ENCODE measurements around the gene TREML4.

GRCh38 chr6:41274256-41274655 lies 46.1 kb downstream of the TREML4 start:
- no peak for TF ChIP-seq CTCF (IDR thresholded peaks at IDR 0.05 in 2 of 3, conservative IDR thresholded peaks at IDR 0.05 in 1 of 3; ENCODE audit: borderline replicate concordance in 1 of 3, insufficient read depth in 1 of 3, low read depth in 2 of 3, low read length in 2 of 3)
- no peak for TF ChIP-seq EZH2 (IDR thresholded peaks at IDR 0.05)
- TF ChIP-seq YY1 (IDR thresholded peaks at IDR 0.05; ENCODE audit: extremely low read depth, insufficient replicate concordance, low read depth, low read length) = no peak
- TF ChIP-seq ATF3 (IDR thresholded peaks at IDR 0.05) = no peak
- no peak for TF ChIP-seq TCF7L2 (IDR thresholded peaks at IDR 0.05; ENCODE audit: borderline replicate concordance, extremely low read depth, insufficient read depth, insufficient read length)
- no peak for TF ChIP-seq ZBTB33 (IDR thresholded peaks at IDR 0.05; ENCODE audit: extremely low read depth, insufficient replicate concordance, low read length)
- TF ChIP-seq POLR2A (IDR thresholded peaks at IDR 0.05; ENCODE audit: borderline replicate concordance, extremely low read depth, insufficient read depth, insufficient read length) = no peak
- TF ChIP-seq POLR2AphosphoS5 (IDR thresholded peaks at IDR 0.05; ENCODE audit: low read depth, low read length) = no peak
